ENCODE measurements around the gene SDR42E1.
"Not testable (repeated sequence)": the region's sequence is repeated elsewhere in the genome, so short reads cannot be mapped to it uniquely, and the experiment has no call there.

The SDR42E1 gene

GRCh38 chr16:82005027-82005830 lies 6.0 kb downstream of the SDR42E1 start:
- DNase-seq: peak; percentile 42

- peak; percentile 26 for DNase-seq
Observed at GRCh38 chr16:82004601-82005000, 6.7 kb downstream of the SDR42E1 start.

GRCh38 chr16:82002831-82003230 lies 8.4 kb downstream of the SDR42E1 start:
- no peak for DNase-seq

- DNase-seq: no peak
Observed at GRCh38 chr16:81997738-81998137, 13.5 kb downstream of the SDR42E1 start.

GRCh38 chr16:81996664-81997509 lies 14.4 kb downstream of the SDR42E1 start:
- DNase-seq: no peak

- no peak for DNase-seq
Observed at GRCh38 chr16:81995651-81996050, 15.6 kb downstream of the SDR42E1 start.

- no peak for DNase-seq
Observed at GRCh38 chr16:81994485-81994884, 16.8 kb downstream of the SDR42E1 start.

GRCh38 chr16:81992859-81993258 lies 18.4 kb downstream of the SDR42E1 start:
- no peak for DNase-seq

- no peak for DNase-seq
Observed at GRCh38 chr16:81987706-81988105, 23.6 kb downstream of the SDR42E1 start.

GRCh38 chr16:81987121-81987520 lies 24.1 kb downstream of the SDR42E1 start:
- DNase-seq: no peak

GRCh38 chr16:81977335-81977942 lies 33.8 kb downstream of the SDR42E1 start:
- not testable (repeated sequence) for DNase-seq

GRCh38 chr16:81975637-81976036 lies 35.6 kb downstream of the SDR42E1 start:
- no peak for DNase-seq

- no peak for DNase-seq
Observed at GRCh38 chr16:81973737-81974136, 37.5 kb downstream of the SDR42E1 start.

GRCh38 chr16:81971853-81972252 lies 39.4 kb downstream of the SDR42E1 start:
- no peak for DNase-seq

- no peak for DNase-seq
Observed at GRCh38 chr16:81967358-81967757, 43.9 kb downstream of the SDR42E1 start.

GRCh38 chr16:81964808-81965207 lies 46.5 kb downstream of the SDR42E1 start:
- no peak for DNase-seq

- no peak for DNase-seq
Observed at GRCh38 chr16:81956213-81956948, 54.9 kb downstream of the SDR42E1 start.

- DNase-seq: no peak
Observed at GRCh38 chr16:81951564-81951963, 59.7 kb downstream of the SDR42E1 start.

- no peak for DNase-seq
Observed at GRCh38 chr16:81946206-81946605, 65.1 kb downstream of the SDR42E1 start.

- DNase-seq: no peak
Observed at GRCh38 chr16:81945665-81946064, 65.6 kb downstream of the SDR42E1 start.

GRCh38 chr16:81942007-81942601 lies 69.2 kb downstream of the SDR42E1 start:
- DNase-seq: no peak

Measured in right kidney (tissue), 1 donor.